Measurements from ENCODE around the gene CABLES1. TPM values are rescaled to one million over a fixed set of nuclear protein-coding genes. Genes with fewer than 3 reads are reported as not detected.

The CABLES1 gene
- total RNA-seq, 2 experiments from 2014 or later: not detected

GRCh38 chr18:23211146-23211545, 75.9 kb downstream of the CABLES1 start:
- Histone ChIP-seq H3K36me3 (ENCODE audit: insufficient read depth, low read length) (no peaks in the 10 kb centered on the region), H3K4me1 (ENCODE audit: insufficient read depth, low read length) (peaks cover 2% of the 10 kb centered on the region), H3K27me3 (ENCODE audit: control insufficient read depth in 1 of 2, insufficient read depth in 2 of 2, low read length in 2 of 2) (no peaks in the 10 kb centered on the region), H3K27ac (ENCODE audit: low read depth in 1 of 2, low read length in 2 of 2) (no peak overlapping the region), H3K4me3 (ENCODE audit: low read length) (no peak overlapping the region), H3K9me3 (ENCODE audit: control insufficient read depth in 1 of 2, insufficient read depth in 1 of 2, low read length in 2 of 2) (peaks cover 0 to 5% of the 10 kb centered on the region in 2 experiments)
- ChIA-PET POLR2A (no interaction called here), CTCF (interaction anchor here (1.1 kb wide), 1 partner anchor 12 kb away, joined by 3 read pairs; no protein-coding TSS in a partner anchor)
- no peak for ATAC-seq (ENCODE audit: poor library complexity)
- H3K27me3 Mint-ChIP-seq: peaks cover 4% of the 10 kb centered on the region
- no peaks in the 10 kb centered on the region for H3K36me3 Mint-ChIP-seq (ENCODE audit: low read depth)
- intact Hi-C loops (cut with DNase I, micrococcal nuclease): no loop called here
- H3K4me3 Mint-ChIP-seq: no peak overlapping the region
- no peaks in the 10 kb centered on the region for H3K9me3 Mint-ChIP-seq
- H3K27ac Mint-ChIP-seq: no peak overlapping the region
- H3K4me1 Mint-ChIP-seq (ENCODE audit: low read depth): no peaks in the 10 kb centered on the region
- TF ChIP-seq CTCF (IDR thresholded peaks at IDR 0.05): no peak
- no peak for DNase-seq

GRCh38 chr18:23212161-23212560, 76.9 kb downstream of the CABLES1 start:
- peaks cover 4% of the 10 kb centered on the region for H3K27me3 Mint-ChIP-seq
- no peaks in the 10 kb centered on the region for H3K36me3 Mint-ChIP-seq (ENCODE audit: low read depth)
- ATAC-seq (ENCODE audit: poor library complexity): no peak
- peaks cover 2% of the 10 kb centered on the region for H3K4me1 ChIP-seq (ENCODE audit: insufficient read depth, low read length)
- intact Hi-C loops (cut with DNase I, micrococcal nuclease): no loop called here
- H3K4me1 Mint-ChIP-seq (ENCODE audit: low read depth): no peaks in the 10 kb centered on the region
- H3K9me3 Mint-ChIP-seq: no peaks in the 10 kb centered on the region
- CTCF ChIA-PET: interaction anchor here (1.1 kb wide), 1 partner anchor 11 kb away, joined by 3 read pairs; no protein-coding TSS in a partner anchor
- no peak for DNase-seq
- H3K27me3 ChIP-seq (ENCODE audit: control insufficient read depth in 1 of 2, insufficient read depth in 2 of 2, low read length in 2 of 2): no peaks in the 10 kb centered on the region
- POLR2A ChIA-PET: no interaction called here
- no peak overlapping the region for H3K27ac Mint-ChIP-seq
- no peak overlapping the region for H3K27ac ChIP-seq (ENCODE audit: low read depth in 1 of 2, low read length in 2 of 2)
- H3K36me3 ChIP-seq (ENCODE audit: insufficient read depth, low read length): no peaks in the 10 kb centered on the region
- no peak for TF ChIP-seq CTCF (IDR thresholded peaks at IDR 0.05)
- peaks cover 0 to 5% of the 10 kb centered on the region in 2 experiments for H3K9me3 ChIP-seq (ENCODE audit: control insufficient read depth in 1 of 2, insufficient read depth in 1 of 2, low read length in 2 of 2)
- H3K4me3 Mint-ChIP-seq: no peak overlapping the region
- H3K4me3 ChIP-seq (ENCODE audit: low read length): no peak overlapping the region

- CTCF ChIA-PET: no interaction called here
- no peak for ATAC-seq (ENCODE audit: poor library complexity)
- intact Hi-C loops (cut with DNase I, micrococcal nuclease): no loop called here
Observed at GRCh38 chr18:23213200-23213599, 77.9 kb downstream of the CABLES1 start.

More at GRCh38 chr18:23213200-23213599, 77.9 kb downstream of the CABLES1 start:
- Histone ChIP-seq H3K36me3 (ENCODE audit: insufficient read depth, low read length) (no peaks in the 10 kb centered on the region), H3K4me3 (ENCODE audit: low read length) (no peak overlapping the region), H3K27me3 (ENCODE audit: control insufficient read depth in 1 of 2, insufficient read depth in 2 of 2, low read length in 2 of 2) (no peaks in the 10 kb centered on the region), H3K4me1 (ENCODE audit: insufficient read depth, low read length) (no peaks in the 10 kb centered on the region), H3K27ac (ENCODE audit: low read depth in 1 of 2, low read length in 2 of 2) (no peak overlapping the region), H3K9me3 (ENCODE audit: control insufficient read depth in 1 of 2, insufficient read depth in 1 of 2, low read length in 2 of 2) (peaks cover 0 to 5% of the 10 kb centered on the region in 2 experiments)
- DNase-seq: no peak
- Mint-ChIP-seq H3K9me3 (no peaks in the 10 kb centered on the region), H3K4me3 (no peak overlapping the region), H3K27ac (no peak overlapping the region), H3K27me3 (peaks cover 4% of the 10 kb centered on the region), H3K4me1 (ENCODE audit: low read depth) (no peaks in the 10 kb centered on the region), H3K36me3 (ENCODE audit: low read depth) (no peaks in the 10 kb centered on the region)
- no peak for TF ChIP-seq CTCF (IDR thresholded peaks at IDR 0.05)
- POLR2A ChIA-PET: no interaction called here
